ENCODE results near the gene BACE2.
A peak's percentile ranks its signal among the peaks of the same experiment; 100 is the strongest.
"Not testable (repeated sequence)": the region's sequence is repeated elsewhere in the genome, so short reads cannot be mapped to it uniquely, and the experiment has no call there.

Gene BACE2

GRCh38 chr21:41289431-41289830, 121.5 kb downstream of the BACE2 start:
- Histone ChIP-seq H3K9me3 (ENCODE audit: control insufficient read depth in 1 of 2, low read length in 2 of 2) (no peaks in the 10 kb centered on the region), H3K4me3 (ENCODE audit: low read depth in 1 of 2, low read length in 2 of 2) (no peak overlapping the region), H3K27me3 (ENCODE audit: low read depth, low read length) (no peaks in the 10 kb centered on the region), H3K4me1 (ENCODE audit: control insufficient read depth in 1 of 2, insufficient read depth in 2 of 2, low read length in 2 of 2) (no peaks in the 10 kb centered on the region), H3K27ac (ENCODE audit: low read length) (no peak overlapping the region), H3K36me3 (ENCODE audit: control insufficient read depth in 1 of 2, insufficient read depth in 2 of 2, low read length in 2 of 2) (no peaks in the 10 kb centered on the region)

DNA sequence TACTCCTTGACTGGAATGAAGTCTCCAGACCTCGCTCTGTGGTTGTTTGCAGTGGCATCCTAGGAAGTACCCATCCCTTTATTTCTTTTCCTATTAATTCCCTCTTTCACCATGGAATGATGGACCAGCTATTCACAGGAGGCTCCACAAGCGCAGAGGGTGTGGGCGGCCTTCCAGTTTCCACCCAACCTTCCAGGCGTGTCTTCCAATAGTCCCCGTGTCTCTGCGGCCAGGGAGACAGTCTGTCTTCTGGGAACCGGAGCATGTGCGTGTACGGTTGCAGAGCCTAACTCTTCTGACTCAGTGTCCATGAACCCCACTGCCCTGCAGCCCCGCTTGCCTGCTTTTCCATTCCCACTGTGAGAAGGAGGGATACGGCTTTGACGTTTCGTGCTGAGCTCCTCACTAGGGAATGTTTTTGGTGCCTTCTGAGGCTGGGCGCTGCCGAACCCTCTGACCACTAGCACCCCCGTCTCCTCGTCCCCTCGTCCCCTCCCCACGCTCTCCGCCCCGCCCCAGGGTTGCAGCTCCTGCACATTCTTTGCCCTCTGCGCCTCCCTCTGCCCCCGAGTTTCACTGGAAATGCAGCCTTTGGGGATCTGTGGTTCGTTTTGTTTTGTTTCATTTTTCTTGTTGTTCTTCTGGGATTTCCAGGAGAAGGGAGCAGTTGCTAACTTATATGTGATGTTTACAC, 122.3 kb downstream of the BACE2 start:
- Histone ChIP-seq H3K27me3 (ENCODE audit: low read depth, low read length) (no peaks in the 10 kb centered on the region), H3K4me3 (ENCODE audit: low read depth in 1 of 2, low read length in 2 of 2) (no peak overlapping the region), H3K4me1 (ENCODE audit: control insufficient read depth in 1 of 2, insufficient read depth in 2 of 2, low read length in 2 of 2) (peaks cover 0 to 3% of the 10 kb centered on the region in 2 donors), H3K36me3 (ENCODE audit: control insufficient read depth in 1 of 2, insufficient read depth in 2 of 2, low read length in 2 of 2) (no peaks in the 10 kb centered on the region), H3K9me3 (ENCODE audit: control insufficient read depth in 1 of 2, low read length in 2 of 2) (no peaks in the 10 kb centered on the region), H3K27ac (ENCODE audit: low read length) (no peak overlapping the region)

- H3K4me3 ChIP-seq (ENCODE audit: low read depth in 1 of 2, low read length in 2 of 2): no peak overlapping the region
- H3K4me1 ChIP-seq (ENCODE audit: control insufficient read depth in 1 of 2, insufficient read depth in 2 of 2, low read length in 2 of 2): peaks cover 0 to 3% of the 10 kb centered on the region in 2 donors
- peaks cover 0 to 7% of the 10 kb centered on the region in 2 donors for H3K9me3 ChIP-seq (ENCODE audit: control insufficient read depth in 1 of 2, low read length in 2 of 2)
- H3K27ac ChIP-seq (ENCODE audit: low read length): no peak overlapping the region
- no peaks in the 10 kb centered on the region for H3K36me3 ChIP-seq (ENCODE audit: control insufficient read depth in 1 of 2, insufficient read depth in 2 of 2, low read length in 2 of 2)
- no peaks in the 10 kb centered on the region for H3K27me3 ChIP-seq (ENCODE audit: low read depth, low read length)
Observed at GRCh38 chr21:41294548-41295231, 126.7 kb downstream of the BACE2 start.

GRCh38 chr21:41295721-41296254, 127.8 kb downstream of the BACE2 start:
- Histone ChIP-seq H3K4me3 (ENCODE audit: low read depth in 1 of 2, low read length in 2 of 2) (no peak overlapping the region), H3K36me3 (ENCODE audit: control insufficient read depth in 1 of 2, insufficient read depth in 2 of 2, low read length in 2 of 2) (no peaks in the 10 kb centered on the region), H3K27me3 (ENCODE audit: low read depth, low read length) (no peaks in the 10 kb centered on the region), H3K9me3 (ENCODE audit: control insufficient read depth in 1 of 2, low read length in 2 of 2) (peaks cover 0 to 7% of the 10 kb centered on the region in 2 donors), H3K27ac (ENCODE audit: low read length) (no peak overlapping the region), H3K4me1 (ENCODE audit: control insufficient read depth in 1 of 2, insufficient read depth in 2 of 2, low read length in 2 of 2) (peaks cover 0 to 3% of the 10 kb centered on the region in 2 donors)

- H3K4me1 ChIP-seq (ENCODE audit: control insufficient read depth in 1 of 2, insufficient read depth in 2 of 2, low read length in 2 of 2): no peaks in the 10 kb centered on the region
- peaks cover 0 to 13% of the 10 kb centered on the region in 2 donors for H3K9me3 ChIP-seq (ENCODE audit: control insufficient read depth in 1 of 2, low read length in 2 of 2)
- H3K27ac ChIP-seq (ENCODE audit: low read length): no peak overlapping the region
- H3K36me3 ChIP-seq (ENCODE audit: control insufficient read depth in 1 of 2, insufficient read depth in 2 of 2, low read length in 2 of 2): no peaks in the 10 kb centered on the region
- H3K4me3 ChIP-seq (ENCODE audit: low read depth in 1 of 2, low read length in 2 of 2): no peak overlapping the region
- H3K27me3 ChIP-seq (ENCODE audit: low read depth, low read length): no peaks in the 10 kb centered on the region
Observed at GRCh38 chr21:41302976-41303375, 135.0 kb downstream of the BACE2 start.

DNA sequence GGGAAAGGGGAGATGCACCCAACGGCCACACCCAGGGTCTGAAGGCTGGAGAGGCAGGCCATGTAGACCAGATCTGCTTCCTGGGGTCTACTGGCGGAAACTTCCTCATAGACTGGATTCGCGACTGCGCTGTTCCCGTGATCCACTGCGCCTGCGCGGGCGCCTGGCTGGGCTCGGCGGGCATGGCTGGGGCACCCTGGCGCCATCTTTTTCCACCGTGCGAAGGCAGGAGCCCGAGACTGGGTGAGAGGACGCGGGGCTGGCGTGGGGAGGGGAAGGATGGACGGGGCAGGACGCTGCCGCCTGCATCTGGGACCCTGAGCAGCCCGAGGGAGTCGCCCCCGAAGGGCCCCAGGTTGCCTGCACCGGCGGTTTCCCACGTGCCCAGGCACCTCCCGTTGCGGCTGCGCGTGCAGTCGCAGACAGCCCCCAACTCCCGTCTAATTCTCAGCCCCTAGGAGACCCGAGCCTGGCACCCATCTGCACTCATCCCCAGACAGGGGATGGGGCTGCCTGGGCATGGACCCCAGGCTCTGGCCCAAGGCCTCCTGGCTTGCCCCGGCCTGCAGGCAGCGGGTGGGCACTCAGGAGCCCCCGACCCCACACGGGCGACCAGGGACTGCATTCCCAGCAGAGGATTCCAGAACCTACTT, 136.2 kb downstream of the BACE2 start:
- Histone ChIP-seq H3K36me3 (ENCODE audit: control insufficient read depth in 1 of 2, insufficient read depth in 2 of 2, low read length in 2 of 2) (no peaks in the 10 kb centered on the region), H3K4me3 (ENCODE audit: low read depth in 1 of 2, low read length in 2 of 2) (no peak overlapping the region), H3K9me3 (ENCODE audit: control insufficient read depth in 1 of 2, low read length in 2 of 2) (peaks cover 0 to 6% of the 10 kb centered on the region in 2 donors), H3K27me3 (ENCODE audit: low read depth, low read length) (no peaks in the 10 kb centered on the region), H3K27ac (ENCODE audit: low read length) (no peak overlapping the region), H3K4me1 (ENCODE audit: control insufficient read depth in 1 of 2, insufficient read depth in 2 of 2, low read length in 2 of 2) (no peaks in the 10 kb centered on the region)

DNA sequence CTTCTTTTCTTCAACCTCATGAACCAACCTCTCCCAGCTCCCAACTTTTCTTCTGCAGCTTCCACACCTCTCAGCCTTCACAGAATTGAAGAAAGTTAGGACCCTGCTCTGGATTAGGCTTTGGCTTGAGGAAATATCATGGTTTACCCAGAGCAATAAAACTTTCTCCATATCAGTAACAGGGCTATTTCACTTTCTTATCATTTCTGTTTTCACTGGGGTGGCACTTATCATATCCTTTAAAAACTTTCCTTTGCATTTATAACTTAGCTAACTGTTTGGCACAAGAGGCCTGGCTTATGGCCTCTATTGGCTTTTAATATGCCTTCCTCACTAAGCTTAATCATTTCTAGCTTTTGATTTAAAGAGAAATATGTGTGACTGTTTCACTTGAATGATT, 139.3 kb downstream of the BACE2 start:
- Histone ChIP-seq H3K4me1 (ENCODE audit: control insufficient read depth in 1 of 2, insufficient read depth in 2 of 2, low read length in 2 of 2) (no peaks in the 10 kb centered on the region), H3K27ac (ENCODE audit: low read length) (no peak overlapping the region), H3K36me3 (ENCODE audit: control insufficient read depth in 1 of 2, insufficient read depth in 2 of 2, low read length in 2 of 2) (no peaks in the 10 kb centered on the region), H3K9me3 (ENCODE audit: control insufficient read depth in 1 of 2, low read length in 2 of 2) (peaks cover 0 to 3% of the 10 kb centered on the region in 2 donors), H3K27me3 (ENCODE audit: low read depth, low read length) (no peaks in the 10 kb centered on the region), H3K4me3 (ENCODE audit: low read depth in 1 of 2, low read length in 2 of 2) (no peak overlapping the region)

GRCh38 chr21:41313285-41314164, 145.6 kb downstream of the BACE2 start:
- H3K4me3 ChIP-seq (ENCODE audit: low read depth in 1 of 2, low read length in 2 of 2); H3K36me3 ChIP-seq (ENCODE audit: control insufficient read depth in 1 of 2, insufficient read depth in 2 of 2, low read length in 2 of 2); H3K27ac ChIP-seq (ENCODE audit: low read length); H3K27me3 ChIP-seq (ENCODE audit: low read depth, low read length); H3K9me3 ChIP-seq (ENCODE audit: control insufficient read depth in 1 of 2, low read length in 2 of 2): not testable (repeated sequence)
- H3K4me1 ChIP-seq (ENCODE audit: control insufficient read depth in 1 of 2, insufficient read depth in 2 of 2, low read length in 2 of 2): peaks cover 0 to 11% of the 10 kb centered on the region in 2 donors

DNA sequence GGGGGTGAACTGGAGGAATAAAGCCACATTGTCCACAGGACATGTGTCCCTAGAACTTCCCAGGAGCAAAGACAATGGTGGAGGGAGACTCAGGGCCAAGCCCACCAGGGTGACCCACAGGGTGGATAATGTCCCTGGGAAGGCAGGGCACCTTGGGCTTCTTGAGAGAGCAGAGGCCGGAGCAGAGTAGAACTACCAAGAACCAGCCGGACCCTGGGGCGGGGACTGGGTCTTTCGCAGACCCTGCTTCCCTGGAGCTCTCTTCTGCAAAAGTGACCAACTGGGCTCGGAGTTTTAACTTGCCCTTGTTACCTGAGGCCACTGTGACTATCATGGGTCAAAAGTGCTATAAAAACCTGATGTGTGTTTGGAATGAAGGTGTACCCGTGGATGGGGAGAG, 147.8 kb downstream of the BACE2 start:
- H3K9me3 ChIP-seq (ENCODE audit: control insufficient read depth in 1 of 2, low read length in 2 of 2): no peaks in the 10 kb centered on the region
- H3K27me3 ChIP-seq (ENCODE audit: low read depth, low read length): peaks cover 7% of the 10 kb centered on the region
- H3K4me1 ChIP-seq (ENCODE audit: control insufficient read depth in 1 of 2, insufficient read depth in 2 of 2, low read length in 2 of 2): peaks cover 0 to 11% of the 10 kb centered on the region in 2 donors
- peak overlapping the region in 1 of 2 donors; percentile 30 for H3K4me3 ChIP-seq (ENCODE audit: low read depth in 1 of 2, low read length in 2 of 2)
- no peak overlapping the region for H3K27ac ChIP-seq (ENCODE audit: low read length)
- no peaks in the 10 kb centered on the region for H3K36me3 ChIP-seq (ENCODE audit: control insufficient read depth in 1 of 2, insufficient read depth in 2 of 2, low read length in 2 of 2)

GRCh38 chr21:41316200-41317062, 148.5 kb downstream of the BACE2 start, which contains the start of gene FAM3B:
TSS of gene FAM3B (plus strand) at chr21:41316801. CDS start at chr21:41316880, 79 bp downstream.
- Histone ChIP-seq H3K27ac (ENCODE audit: low read length) (peak within 1 kb of the TSS; percentile 64), H3K4me1 (ENCODE audit: control insufficient read depth in 1 of 2, insufficient read depth in 2 of 2, low read length in 2 of 2) (peaks cover 0 to 11% of the 10 kb centered on the region in 2 donors), H3K4me3 (ENCODE audit: low read depth in 1 of 2, low read length in 2 of 2) (peak within 1 kb of the TSS; percentile 50 to 60), H3K9me3 (ENCODE audit: control insufficient read depth in 1 of 2, low read length in 2 of 2) (no peaks in the 10 kb centered on the region), H3K36me3 (ENCODE audit: control insufficient read depth in 1 of 2, insufficient read depth in 2 of 2, low read length in 2 of 2) (no peaks in the 10 kb centered on the region), H3K27me3 (ENCODE audit: low read depth, low read length) (peaks cover 7% of the 10 kb centered on the region)
